Activated CD4-positive, alpha-beta T cell treated with anti-CD3 and anti-CD28 coated beads for 48 hours (primary cell): ENCODE results near the gene BMS1.
"Not testable (repeated sequence)": the region's sequence is repeated elsewhere in the genome, so short reads cannot be mapped to it uniquely, and the experiment has no call there.

Experiments used
- DNase-seq: peaks from one replicate; pipeline ENCODE4 v3.0.0-alpha.2; 2020

BMS1 gene

GRCh38 chr10:42790835-42791234 lies 8.2 kb downstream of the BMS1 start:
- no peak for DNase-seq

DNA sequence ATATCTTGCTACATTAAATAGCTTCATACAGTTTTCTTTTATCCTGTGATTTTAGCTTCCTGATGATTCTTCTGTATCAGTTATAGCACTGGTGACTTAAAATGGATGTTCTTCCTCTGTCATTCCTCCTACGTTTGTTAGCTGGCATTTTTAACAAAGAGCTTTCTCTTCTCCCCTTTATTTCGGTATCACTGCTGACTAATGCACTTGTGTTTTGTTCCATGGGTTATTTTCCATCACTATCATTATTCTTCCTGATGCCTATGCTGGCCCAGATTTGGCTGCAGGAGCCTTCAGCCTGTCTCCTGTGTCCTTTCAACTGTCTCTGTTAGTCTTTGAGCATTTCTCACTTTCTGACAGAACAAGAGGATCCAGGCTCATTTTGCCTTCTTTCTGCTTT lies 13.1 kb downstream of the BMS1 start:
- DNase-seq: no peak

DNA sequence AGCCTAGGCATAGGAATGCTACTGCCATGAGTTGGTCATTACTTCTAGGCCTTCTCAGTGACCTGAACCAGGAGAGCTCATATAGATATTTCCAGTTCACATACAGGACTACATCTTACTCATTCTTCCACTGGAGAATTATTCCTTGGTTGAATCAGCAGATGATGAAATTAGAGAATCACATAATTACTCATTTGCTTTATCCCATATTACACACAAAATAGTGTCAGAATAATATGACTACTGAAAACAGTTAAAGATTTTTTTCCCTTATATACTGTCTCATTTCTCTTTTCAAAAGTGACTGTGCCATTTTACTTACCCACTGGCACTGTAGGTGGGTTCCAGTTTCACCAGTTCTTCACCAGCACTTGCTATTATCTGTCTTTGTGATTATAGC lies 18.5 kb downstream of the BMS1 start:
- no peak for DNase-seq

DNA sequence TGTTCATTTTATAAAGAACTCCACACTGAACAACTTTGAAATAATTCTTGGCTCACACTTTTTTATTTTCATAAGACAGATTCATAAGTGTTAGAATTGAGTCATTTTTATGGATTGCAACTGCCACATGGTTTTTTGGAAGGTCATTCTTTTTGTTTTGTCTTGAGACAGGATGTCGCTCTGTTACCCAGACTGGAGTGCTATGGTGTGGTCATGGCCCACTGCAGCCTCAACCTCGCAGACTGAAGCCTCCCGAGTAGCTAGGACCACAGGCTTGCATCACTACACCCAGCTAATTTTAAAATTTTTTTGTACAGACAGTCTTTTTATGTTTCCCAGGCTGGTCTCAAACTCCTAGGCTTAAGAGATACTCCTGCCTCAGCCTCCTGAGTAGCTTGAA lies 20.3 kb downstream of the BMS1 start:
- no peak for DNase-seq

GRCh38 chr10:42809676-42810075 lies 27.1 kb downstream of the BMS1 start:
- no peak for DNase-seq

DNA sequence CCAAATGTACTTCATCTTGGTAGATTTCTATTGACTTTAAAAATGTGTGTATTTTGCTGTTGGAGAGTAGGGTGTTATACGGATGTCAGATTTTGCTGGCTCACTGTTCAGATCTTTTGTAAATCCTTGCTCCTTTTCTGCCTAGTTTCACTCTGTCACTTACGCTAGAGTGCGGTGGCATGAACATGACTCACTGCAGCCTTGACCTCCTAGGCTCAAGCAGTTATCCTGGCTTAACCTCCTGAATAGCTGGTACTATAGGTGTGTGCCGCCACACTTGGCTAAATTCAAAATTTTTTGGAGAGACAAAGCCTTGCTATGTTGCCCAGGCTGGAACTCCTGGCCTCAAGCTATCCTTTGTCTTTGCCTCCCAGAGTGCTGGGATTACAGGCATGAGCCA lies 29.4 kb downstream of the BMS1 start:
- DNase-seq: no peak

DNA sequence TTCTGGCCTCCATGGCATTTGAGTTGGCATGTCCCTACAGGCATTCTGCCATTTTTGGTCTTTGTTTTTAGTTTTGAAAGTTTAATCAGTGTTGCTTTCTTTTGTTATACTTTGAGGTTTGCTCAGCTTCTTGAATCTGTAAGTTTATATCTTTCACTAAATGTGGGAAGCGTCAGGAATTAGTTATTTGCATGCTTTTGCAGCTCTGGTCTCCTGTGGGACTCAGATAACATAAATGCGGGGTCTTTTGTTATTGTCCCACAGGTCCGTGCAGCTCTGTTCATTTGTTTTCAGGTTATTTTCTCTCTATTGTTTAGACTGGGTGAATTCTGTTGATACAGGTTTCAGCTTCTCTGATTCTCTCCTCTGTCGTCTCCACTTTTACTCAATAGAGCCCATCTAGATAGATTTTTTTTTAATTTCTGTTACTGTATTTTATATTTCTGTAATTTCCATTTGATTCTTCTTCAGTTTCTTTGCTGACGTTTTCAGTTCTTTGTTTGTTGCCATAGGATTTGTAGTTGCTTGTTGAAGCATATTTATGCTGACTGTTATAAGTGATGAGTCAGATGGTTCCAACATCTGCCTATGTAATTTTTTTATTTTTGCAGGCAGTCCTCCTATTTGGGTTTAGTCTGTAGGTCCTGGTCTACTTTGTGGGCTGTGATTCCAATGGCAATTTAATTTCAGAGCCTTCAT lies 31.5 kb downstream of the BMS1 start:
- not testable (repeated sequence) for DNase-seq

- not testable (repeated sequence) for DNase-seq
Observed at GRCh38 chr10:42816334-42816733, 33.7 kb downstream of the BMS1 start.

DNA sequence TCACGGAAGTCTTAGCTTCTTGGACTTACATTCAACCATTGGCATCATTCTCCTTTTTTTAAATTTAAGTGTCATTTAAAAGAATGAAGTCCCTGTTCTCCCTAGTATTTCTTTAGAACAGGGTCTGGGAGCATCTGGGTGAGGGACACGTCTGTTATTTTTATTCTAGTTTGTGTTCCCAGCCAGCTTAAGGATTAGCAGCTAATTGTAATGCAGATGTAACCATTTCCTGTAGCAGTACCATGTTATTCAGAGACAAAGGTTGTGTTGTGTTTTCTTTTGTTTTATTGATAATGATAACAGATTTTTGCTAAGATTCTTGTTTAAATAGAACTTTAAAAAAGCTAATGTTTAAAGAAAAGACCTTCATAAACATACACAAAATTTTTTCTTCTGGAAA lies 34.3 kb downstream of the BMS1 start:
- no peak for DNase-seq

GRCh38 chr10:42817417-42817816 lies 34.8 kb downstream of the BMS1 start:
- not testable (repeated sequence) for DNase-seq

DNA sequence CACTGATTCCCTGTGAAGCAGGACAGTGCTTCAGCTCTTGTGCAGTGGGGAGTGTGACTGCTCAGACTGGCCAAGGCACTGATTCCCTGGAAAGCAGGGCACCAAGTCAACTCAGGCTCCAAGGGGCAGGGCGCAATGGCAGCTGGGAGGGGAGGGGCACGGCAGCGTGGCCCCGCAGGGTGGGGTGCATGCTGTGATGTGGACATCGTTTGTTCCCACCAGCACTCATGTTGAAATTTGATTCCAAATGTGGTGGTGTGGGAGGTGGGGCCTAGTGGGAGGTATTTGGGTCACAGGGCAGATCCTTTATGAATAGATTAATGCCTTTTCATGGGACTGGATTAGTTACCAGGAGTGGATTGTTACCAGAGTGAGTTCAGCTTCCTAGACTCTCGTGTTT lies 44.2 kb downstream of the BMS1 start:
- DNase-seq: not testable (repeated sequence)

DNA sequence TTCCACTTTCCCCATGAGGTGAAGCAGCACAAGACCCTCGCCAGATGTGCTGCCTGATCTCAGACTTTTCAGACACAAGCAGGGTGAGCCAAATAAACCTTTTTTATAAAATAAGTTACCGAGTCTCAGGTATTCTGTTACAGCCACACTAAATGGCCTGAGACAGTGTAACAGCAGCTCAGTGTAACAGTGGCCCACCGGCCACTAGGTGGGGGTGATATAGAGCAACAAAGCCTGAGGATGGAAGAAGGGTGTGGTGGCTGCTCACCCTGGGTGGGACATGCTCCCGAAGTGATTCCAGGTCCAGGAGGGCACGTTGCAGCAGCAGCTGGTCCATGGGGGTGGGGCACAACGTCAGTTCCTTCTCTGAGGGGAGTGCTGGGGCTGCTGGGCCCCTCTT lies 44.6 kb downstream of the BMS1 start:
- DNase-seq: no peak

GRCh38 chr10:42828391-42828790 lies 45.8 kb downstream of the BMS1 start:
- DNase-seq: not testable (repeated sequence)

- DNase-seq: no peak
Observed at GRCh38 chr10:42830237-42830636, 47.6 kb downstream of the BMS1 start.

DNA sequence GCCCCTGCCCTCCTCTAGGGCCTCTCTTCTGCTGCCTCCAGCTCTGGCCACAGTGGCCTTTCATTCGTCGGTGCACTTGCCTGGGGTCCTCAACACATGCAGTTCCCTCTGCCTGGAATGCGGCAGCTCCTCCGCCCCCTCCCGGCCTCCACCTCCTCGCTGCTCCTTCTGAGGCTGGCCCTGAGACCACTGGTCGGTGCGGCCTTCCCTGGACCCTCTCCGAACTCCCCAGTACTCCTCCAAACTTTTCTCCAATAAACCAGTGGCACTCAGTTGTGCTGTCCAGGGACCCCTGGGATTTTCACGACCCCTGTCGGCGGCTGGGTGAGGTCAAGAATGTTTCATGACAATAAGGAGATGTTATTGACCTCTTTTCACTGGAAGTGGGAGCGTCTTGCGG lies 53.5 kb downstream of the BMS1 start:
- DNase-seq: no peak

DNA sequence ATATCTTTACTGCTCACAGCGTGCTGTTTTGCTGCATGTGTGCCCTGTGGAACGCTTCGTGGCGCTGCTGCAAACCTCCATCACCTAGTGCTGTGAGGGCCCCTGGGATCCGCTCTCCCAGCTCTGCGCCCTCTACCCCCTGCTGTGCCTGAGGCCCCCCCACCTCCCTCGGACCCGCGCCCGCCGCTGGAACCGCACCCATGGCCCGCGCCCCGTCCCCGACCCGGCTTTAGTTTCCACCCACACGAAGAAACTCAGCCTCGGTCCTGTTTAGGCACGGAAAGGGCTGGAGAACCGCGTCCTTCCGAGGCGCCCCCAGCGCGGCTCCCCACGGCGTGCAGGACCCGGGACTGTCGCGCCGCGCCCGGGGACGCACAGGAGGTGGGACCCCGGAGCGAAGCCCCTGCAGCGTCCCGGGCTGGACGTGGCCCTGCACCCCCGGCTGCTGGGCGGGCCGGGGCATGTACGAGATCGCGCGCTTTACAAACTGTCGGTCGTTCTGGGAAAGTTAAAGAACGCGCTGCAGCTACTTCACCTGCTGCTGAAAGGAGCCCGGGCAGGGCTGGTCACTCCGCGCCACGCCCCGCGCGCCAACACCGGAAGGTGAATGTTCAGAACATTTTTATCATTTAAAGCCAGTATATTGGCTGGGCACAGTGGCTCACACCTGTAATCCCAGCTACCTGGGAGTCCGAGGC lies 54.3 kb downstream of the BMS1 start:
- DNase-seq: no peak

- not testable (repeated sequence) for DNase-seq
Observed at GRCh38 chr10:42844810-42845209, 62.2 kb downstream of the BMS1 start.

GRCh38 chr10:42847261-42847660 lies 64.7 kb downstream of the BMS1 start:
- not testable (repeated sequence) for DNase-seq

- DNase-seq: no peak
Observed at GRCh38 chr10:42850931-42851330, 68.3 kb downstream of the BMS1 start.

GRCh38 chr10:42859256-42859655 lies 76.7 kb downstream of the BMS1 start:
- no peak for DNase-seq

GRCh38 chr10:42860016-42860415 lies 77.4 kb downstream of the BMS1 start:
- DNase-seq: not testable (repeated sequence)

- not testable (repeated sequence) for DNase-seq
Observed at GRCh38 chr10:42862801-42863200, 80.2 kb downstream of the BMS1 start.

DNA sequence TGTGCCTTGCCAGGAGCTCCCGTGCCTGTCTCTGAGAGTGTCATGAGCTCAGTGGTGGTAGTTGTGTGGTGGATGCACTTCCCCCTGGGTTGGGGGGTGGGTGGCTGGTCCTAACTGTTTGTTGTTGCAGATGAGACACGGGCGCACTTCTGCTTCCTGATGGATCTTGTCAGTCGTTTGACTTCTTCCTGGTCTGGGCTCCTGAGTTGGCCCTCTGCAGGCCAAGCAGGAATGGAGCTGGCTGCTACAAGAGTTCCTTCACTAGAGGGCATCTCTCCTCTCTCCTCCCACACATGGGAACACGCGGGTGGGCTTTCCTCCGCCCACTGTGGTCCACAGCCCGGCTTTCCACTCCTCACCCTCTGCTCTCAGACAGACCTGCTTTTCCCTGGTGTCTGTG lies 82.0 kb downstream of the BMS1 start:
- no peak for DNase-seq

DNA sequence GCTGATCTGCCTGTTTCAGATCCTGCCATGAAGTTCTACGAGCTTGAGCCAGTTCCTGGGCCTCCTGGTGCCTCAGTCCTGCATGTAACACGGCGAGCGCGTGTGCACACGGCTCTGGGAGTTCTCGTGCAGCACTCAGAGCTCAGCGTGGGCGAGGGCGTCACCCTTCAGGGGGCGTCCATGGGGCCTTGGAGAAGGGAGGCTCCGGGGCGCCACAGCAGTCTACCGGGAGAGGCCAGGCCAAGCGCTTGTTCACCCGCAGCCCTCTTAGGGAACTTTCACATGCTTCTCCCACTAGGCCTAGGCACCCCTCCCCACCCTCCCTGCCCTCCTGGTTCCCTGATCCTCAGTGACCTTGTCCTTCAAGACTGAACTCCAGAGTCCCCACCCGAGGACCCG lies 83.1 kb downstream of the BMS1 start:
- no peak for DNase-seq
